GM18909 (cell line): ENCODE results near the gene EDC3.
"Not testable (repeated sequence)": the region's sequence is repeated elsewhere in the genome, so short reads cannot be mapped to it uniquely, and the experiment has no call there.

Experiments used
- ATAC-seq: cut with Tn5 transposase; IDR thresholded peaks from one replicate; pipeline ENCODE4 v1.9.1; 2021; ENCODE audit warnings: mild to moderate bottlenecking; ENCODE audit not compliant: unreplicated experiment, poor library complexity

EDC3 gene, protein sequence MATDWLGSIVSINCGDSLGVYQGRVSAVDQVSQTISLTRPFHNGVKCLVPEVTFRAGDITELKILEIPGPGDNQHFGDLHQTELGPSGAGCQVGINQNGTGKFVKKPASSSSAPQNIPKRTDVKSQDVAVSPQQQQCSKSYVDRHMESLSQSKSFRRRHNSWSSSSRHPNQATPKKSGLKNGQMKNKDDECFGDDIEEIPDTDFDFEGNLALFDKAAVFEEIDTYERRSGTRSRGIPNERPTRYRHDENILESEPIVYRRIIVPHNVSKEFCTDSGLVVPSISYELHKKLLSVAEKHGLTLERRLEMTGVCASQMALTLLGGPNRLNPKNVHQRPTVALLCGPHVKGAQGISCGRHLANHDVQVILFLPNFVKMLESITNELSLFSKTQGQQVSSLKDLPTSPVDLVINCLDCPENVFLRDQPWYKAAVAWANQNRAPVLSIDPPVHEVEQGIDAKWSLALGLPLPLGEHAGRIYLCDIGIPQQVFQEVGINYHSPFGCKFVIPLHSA

DNA sequence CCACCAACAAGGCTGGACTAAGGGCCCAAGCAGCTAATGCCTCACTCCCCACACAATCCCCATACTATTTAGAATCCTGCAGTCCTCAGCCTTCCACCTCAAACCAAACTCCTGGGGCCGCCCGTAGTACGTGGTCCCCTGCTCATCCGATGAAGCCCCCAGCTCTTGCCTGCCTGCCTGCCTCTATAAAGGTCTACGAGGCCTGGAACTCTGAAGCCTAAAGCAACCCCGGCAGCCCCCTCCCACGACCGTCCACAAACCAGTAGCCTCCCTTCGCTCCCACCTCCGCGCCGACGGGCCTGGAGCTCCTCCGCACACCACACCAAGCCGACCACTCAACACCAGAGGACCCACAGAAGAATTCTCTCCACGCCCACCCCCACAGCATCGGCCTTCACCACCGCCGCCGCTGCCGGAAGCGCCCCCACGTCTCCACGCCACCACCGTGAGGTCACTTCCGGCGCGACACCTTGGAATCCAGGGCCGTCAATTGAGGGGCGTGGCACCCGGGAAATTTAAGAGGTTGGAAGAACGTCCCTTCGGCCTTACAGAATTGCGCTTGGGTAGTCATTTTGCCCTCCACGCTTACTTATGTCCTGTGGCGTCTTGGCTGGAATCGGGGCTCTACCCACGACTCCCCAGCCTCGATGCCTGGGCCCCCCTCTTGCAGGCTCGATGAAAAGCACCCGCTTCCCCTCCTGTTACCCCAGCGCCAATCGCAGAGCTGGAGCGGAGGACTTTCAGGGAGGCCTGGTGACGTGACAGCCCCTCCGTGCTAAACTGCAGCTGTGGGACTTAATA lies at the start of gene EDC3:
TSS of gene EDC3 (minus strand) at position 428 of the 801 bp plus-strand sequence. CDS start 20,900 bp downstream, outside the sequence.
- peak; percentile 82 for ATAC-seq

DNA sequence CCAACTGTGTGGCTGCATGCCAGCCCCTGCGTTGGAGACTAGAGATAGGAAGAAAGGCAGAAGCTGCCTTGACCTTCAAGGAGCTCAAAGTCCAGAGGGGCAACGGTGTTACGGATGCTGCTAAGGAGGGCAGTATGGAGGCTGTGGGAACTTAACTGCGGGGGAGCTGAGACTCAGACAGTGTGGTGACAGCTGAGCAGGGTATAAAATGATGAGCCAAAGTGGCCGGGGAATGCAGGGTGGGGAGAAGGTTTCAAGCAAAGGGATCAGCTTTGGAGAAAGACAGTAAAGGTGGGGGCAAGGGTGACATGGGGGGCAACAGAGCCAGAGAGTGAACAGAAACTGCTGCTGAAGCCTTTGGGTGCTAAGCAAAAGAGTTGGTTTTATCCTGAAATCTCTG lies 46.6 kb upstream of the EDC3 start:
- ATAC-seq: no peak

DNA sequence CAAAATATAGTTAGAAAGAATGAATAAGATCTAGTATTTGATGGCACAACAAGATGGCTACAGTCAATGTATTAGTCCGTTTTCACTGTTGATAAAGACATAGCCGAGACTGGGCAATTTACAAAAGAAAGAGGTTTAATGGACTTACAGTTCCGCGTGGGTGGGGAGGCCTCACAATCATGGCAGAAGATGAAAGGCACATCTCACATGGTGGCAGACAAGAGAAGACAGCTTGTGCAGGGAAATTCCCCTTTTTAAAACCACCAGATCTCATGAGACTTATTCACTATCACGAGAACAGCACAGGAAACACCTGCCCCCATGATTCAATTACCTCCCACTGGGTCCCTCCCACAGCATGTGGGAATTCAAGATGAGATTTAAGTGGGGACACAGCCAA lies 42.4 kb upstream of the EDC3 start:
- ATAC-seq: not testable (repeated sequence)

DNA sequence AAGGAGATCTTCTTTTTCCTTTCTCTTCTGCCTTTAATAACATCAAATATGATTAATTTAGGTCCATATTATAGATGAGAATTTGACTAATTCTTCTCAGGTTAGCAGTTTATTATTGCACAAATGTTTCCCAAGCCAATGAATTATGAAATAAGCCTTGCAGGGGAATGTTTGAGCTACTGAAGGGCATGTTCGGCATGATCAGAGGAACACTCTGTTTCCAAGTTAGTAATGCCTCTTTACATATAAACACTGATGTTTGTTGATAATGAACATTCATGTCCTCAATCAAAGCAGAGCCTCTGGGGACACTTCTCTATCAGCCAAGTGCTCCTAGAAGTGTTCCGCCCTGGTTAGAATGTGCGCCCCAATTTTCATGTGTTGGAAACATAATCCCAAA lies 39.5 kb upstream of the EDC3 start:
- no peak for ATAC-seq

DNA sequence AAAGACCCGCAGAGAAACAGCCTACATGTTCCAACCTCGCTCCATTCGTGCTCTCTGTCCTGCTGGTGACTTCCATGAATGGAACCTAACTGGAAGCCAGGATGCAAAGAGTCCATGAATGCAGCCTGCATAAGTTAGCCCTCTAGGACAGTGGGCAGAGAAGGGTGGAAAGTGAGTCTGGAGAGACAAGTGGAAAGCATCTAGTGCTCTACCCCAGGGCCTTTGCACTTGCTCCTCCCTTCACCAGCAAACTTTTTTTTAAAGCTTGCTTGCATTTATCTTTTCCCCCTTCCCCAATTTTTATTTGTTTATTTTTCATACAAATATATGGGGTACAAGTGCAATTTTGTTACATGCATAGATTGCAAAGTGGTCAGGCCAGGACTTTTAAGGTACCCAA lies 37.4 kb upstream of the EDC3 start:
- no peak for ATAC-seq

DNA sequence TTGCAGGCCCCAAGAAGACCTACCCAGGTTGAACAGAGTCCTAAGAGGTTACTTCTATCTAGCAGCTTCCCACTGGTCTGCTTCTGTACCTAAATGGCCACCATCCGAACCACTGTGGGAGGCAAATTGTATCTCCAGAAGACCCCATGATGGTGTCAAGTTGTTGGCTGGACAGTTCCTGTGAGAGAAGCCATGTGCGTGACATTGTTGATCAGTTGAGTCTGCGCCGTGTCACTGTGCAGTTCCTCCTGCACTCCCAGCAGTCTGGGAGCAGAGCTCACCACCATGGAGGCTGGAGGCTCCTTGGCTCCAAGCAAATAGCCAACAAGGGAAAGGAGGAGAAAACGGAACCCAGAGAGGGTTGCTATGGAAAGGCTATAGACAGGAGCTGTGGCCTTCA lies 37.0 kb upstream of the EDC3 start:
- ATAC-seq: no peak

DNA sequence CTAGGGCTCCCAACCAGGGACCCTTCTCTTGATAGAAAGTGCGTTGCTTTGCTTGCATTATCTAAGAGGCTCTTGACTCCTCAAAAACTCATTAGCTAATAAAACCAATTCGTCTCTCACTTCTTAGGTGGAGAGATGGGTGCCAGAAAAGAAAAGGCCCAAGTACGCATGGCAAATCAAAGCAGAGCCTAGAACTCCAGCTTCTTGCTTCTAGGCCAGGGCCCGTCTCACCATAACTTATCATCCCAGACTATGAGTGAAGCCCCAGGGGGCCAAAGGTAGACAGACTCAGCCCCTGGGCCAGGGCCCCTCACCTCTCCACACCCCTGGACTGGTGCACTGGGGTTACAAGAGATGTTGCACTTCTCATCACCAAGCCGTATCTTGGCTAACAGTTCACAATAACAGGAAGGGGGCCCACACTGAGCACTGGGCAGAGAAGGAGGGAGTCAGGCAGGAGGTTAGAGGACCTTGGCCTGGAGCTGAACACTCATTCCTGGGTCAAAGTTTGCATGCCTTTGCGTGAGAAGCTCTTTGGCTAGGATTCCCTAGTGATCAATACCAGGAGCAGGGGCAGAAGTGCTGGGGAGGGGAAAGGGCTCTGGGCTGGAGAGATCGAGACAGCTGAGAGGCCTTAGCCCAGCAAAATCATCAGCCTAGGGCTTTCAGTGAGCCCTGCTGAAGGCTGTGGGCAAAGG lies 34.9 kb upstream of the EDC3 start:
- ATAC-seq: no peak

DNA sequence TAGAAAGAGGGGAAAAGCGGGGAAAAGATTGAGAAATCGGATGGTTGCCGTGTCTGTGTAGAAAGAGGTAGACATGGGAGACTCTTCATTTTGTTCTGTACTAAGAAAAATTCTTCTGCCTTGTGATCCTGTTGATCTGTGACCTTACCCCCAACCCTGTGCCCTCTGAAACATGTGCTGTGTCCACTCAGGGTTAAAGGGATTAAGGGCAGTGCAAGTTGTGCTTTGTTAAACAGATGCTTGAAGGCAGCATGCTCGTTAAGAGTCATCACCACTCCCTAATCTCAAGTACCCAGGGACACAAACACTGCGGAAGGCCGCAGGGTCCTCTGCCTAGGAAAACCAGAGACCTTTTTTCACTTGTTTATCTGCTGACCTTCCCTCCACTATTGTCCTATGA lies 33.5 kb upstream of the EDC3 start:
- ATAC-seq: not testable (repeated sequence)

DNA sequence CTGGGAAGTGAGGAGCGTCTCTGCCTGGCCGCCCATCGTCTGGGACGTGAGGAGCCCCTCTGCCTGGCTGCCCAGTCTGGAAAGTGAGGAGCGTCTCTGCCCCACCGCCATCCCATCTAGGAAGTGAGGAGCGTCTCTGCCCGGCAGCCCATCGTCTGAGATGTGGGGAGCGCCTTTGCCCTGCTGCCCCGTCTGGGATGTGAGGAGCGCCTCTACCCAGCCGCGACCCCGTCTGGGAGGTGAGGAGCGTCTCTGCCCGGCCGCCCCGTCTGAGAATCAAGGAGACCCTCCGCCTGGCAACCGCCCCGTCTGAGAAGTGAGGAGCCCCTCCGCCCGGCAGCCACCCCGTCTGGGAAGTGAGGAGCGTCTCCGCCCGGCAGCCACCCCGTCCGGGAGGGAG lies 32.9 kb upstream of the EDC3 start:
- not testable (repeated sequence) for ATAC-seq

DNA sequence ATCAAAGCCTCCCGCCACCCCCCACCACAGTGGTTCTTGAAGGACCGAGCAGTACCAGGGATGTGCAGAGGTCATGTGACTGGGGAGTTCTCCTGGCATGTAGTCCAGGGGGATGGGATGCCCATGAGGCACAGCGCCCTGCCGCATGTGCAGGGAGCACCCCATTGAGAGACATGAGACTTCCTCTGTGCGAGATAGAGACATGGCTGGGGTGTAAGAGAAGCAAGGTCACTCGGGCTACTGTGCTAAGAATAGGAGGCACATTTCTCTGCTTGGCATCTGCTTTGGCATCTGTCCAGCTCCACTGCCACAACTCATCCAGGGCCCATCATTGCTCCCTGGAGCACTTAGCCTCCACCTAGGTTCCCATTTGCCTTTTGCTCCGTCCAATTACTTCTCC lies 31.9 kb upstream of the EDC3 start:
- no peak for ATAC-seq

DNA sequence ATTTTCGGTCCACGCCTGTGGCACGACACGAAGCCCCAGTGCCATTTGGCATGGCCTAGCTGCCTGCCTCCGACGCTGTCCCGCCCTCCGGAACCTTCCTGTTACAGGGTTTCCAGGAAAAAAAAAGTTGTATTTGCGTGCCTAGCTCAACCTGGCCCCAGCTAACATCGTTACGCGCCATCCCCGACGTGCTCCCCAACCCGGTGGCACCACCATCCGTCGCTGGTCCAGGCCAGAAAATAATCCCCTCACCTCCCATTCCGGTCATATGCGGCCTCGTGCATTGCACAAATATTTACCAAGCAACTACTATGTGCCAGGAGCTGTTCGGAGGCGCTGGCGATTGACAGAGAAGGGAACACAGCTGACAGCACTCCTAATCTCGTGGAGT lies 30.9 kb upstream of the EDC3 start:
- ATAC-seq: no peak

DNA sequence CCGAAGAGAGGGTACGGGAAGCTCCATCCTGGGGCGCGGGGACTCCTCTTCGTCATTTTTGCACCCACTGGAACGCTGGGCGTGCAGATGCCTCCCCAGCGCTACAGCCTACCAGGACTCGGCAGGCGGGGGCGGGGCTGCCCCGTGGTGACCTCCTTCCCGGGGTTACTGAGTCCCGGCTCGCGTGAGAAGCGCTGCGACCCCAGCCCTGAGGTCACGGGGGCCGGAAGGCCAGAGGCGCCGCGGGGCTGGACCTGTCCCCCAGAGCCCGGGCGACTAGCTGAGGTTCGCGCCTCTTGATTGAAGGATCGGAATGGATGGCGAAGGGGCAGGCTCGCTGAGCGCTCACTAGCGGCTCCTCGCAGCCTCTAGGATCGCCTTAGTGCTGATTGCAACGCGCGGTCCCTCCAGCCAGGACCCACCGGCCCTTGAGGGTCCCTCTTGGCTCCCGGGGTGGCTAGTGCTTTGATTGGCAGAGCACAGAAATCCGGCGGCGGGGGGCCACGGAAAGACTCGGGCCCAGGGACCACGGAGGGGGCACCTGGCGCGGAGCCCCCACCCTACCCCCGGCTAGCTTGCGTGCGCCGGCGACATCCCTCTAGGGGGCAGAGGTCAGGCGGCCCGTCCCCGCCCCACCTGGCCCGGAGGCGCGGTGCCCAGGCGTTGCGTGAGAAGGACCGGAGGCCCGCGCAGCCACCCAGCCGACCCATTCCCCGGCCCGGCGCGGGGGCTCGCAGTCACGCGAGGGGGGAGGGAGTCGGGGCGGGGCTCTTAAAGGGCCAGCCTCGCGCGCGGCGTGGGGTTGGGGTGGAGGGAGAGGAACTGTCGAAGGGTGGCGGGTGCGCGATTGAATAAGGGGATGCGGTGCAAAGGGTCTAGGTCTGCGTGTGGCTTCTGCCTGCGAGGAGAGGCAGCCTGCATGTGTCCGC lies 30.3 kb upstream of the EDC3 start:
- peak; percentile 63 for ATAC-seq

DNA sequence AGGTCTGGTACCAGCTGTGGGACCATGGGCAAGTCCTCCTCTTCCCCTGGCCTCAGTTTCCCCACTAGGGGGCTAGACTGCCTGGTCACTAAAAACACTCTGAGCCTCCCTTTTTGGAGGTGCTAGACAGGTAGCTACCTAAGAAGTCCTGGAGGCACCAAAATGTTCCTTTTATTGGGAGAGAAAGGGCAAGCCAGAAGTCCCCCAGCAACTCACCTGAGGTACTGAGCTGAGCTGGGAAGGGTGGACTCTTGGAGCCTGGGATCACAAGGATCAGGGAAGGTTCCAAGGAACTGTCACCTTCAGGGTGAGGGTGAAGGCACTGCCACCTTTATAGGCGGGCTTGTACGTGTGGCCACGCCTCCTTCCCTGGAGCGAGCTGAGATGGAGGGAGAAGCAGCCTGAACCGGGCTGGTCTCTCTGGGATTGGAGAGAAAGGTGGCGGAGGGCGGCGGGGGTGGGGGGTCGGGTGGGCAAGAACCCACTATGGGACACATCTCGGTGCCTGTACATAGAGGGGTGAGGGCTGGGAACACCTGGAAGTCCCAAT lies 29.5 kb upstream of the EDC3 start, which contains the start of gene CYP1A1:
TSS of gene CYP1A1 (minus strand) at position 304 of the 550 bp plus-strand sequence. CDS start 2,431 bp downstream, outside the sequence.
- no peak for ATAC-seq

DNA sequence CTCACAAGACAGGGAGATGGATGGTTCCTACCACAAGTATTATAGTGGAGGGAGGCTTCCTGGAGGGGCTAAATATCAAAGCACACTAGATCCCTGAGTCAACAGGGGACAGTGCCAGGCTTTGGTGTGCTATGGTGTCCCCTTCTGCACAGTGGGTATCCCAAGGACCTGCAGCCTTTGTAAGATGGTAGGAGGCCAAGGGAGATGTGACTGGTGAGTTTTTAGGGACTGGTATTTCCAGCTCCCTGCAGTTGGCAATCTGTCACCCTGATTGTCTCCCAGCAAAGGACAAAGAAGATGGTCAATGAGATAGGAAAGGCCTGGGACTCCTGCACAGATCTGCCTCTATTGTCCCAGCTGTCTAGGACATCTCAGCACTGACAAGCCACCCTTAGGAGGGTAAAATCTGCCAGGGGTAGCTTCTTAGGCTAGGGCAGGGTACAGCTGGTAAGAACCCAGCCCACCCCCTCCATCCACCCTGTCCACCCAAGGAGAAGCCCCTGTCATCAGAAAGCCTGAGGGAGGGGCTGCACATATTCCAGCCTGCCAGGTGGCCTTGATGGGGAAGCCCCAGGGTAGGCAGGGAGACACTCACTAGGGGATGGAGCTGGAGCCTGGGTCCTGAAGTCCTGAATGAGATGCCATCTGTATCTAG lies 28.9 kb upstream of the EDC3 start:
- no peak for ATAC-seq

DNA sequence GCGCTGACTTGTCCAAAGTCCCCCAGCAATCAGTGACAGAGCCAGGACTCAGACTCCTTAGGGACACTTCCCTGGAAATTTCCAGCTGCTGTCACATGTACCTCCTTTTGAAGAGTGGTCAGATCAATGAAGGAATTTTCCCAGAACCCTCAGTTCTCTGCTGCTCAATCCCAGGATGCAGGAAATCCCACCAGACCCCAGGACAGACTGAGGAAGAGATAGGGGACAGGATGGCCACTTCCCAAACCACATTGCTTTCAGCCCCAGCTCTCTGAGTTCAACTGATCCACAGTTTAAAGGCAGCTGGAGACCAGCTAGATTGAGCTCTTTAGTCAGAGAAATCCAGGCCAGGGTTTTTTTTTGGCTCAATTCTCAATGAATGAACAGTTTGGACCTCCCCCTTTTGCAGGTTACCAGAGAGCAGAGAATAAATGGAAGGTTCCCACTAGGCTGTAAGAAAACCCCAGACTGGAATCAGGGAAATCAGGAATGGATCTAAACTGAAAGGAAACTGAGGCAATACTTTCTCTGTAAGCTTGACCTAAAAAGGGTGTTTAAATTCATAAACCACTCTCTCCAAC lies 28.0 kb upstream of the EDC3 start:
- ATAC-seq: no peak

DNA sequence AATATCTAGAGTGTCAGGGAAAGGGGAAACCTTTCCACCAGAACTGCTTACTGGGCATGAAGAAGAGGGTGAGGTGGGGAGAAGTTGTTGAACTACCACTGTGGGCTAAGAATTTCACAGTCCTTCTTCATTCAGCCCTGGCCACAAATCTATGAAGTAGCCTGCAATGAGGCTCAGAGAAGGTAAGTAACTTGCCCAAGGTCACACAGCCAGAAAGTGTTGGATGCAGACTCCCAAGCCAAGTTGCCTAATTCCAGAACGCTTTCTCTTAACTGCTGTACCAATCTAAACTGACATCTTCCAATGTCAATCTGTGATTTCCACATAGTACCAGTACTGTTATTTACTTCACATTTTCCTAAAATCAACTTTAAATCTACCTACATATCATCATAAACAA lies 27.4 kb upstream of the EDC3 start:
- ATAC-seq: no peak

DNA sequence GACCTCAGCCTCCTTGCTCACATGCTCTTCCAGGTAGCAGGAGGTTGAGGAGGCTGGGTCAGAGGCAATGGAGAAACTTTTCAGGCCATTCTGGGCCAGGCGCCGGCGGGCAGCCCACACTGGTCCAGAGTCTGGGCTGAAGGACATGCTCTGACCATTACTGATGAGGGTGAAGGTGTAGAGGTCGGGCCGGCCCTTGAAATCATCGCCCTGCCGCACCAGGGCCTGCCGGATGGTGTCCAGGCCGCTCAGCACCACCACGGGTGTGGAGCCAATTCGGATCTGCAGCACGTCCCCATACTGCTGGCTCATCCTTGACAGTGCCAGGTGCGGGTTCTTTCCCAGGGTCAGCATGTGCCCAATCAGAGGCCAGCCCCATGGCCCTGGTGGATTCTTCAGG lies 26.8 kb upstream of the EDC3 start:
- no peak for ATAC-seq

DNA sequence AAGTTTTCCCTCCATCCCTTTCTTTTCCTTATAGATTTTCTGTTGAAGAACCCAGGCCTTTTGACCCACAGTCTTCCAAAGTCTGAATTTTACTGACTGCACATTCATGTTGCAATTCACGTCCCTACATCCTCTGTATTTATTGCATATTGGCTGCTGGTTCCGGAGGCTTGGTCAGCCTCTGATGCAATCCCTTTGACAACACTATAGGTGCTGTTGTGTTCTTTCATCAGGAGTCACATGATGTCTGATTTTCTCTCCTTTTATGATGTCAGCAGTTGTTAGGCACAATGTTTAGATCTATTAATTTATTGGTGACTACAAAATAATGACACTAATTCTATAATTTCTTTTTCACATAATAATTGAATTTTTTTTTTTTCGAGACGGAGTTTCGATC lies 20.8 kb upstream of the EDC3 start:
- ATAC-seq: no peak
